Progenitor cell of endocrine pancreas (in vitro differentiated cells): ENCODE measurements around the gene KRTAP10-5. TPM values are rescaled to one million over a fixed set of nuclear protein-coding genes. Genes with fewer than 3 reads are reported as not detected.
"Not testable (repeated sequence)": the region's sequence is repeated elsewhere in the genome, so short reads cannot be mapped to it uniquely, and the experiment has no call there.

Experiments used
- DNase-seq: peaks from one replicate; pipeline ENCODE4 v3.0.0; 2021; ENCODE audit warnings: low spot score; ENCODE audit not compliant: unreplicated experiment
- H3K27ac Mint-ChIP-seq: 2 replicates; pipeline ENCODE4 v1.8.0; 2021; ENCODE audit warnings: mild to moderate bottlenecking, moderate library complexity, mixed read lengths
- H3K27me3 Mint-ChIP-seq: 2 replicates; pipeline ENCODE4 v1.8.0; 2021; ENCODE audit warnings: mixed read lengths
- H3K36me3 Mint-ChIP-seq: 2 replicates; pipeline ENCODE4 v1.8.0; 2022; ENCODE audit warnings: mixed read lengths; ENCODE audit not compliant: insufficient read depth
- H3K4me1 Mint-ChIP-seq: 2 replicates; pipeline ENCODE4 v1.8.0; 2021; ENCODE audit warnings: low read depth, mixed read lengths
- H3K4me3 Mint-ChIP-seq: 2 replicates; pipeline ENCODE4 v1.8.0; 2021; ENCODE audit warnings: low read depth, mild to moderate bottlenecking, moderate library complexity, mixed read lengths
- H3K9me3 Mint-ChIP-seq: 2 replicates; pipeline ENCODE4 v1.8.0; 2021; ENCODE audit warnings: low read depth, mixed read lengths
- CTCF ChIP-seq: fragments of 200-600 bp; sonication (generic); IDR thresholded peaks from one replicate; pipeline ENCODE4 v1.5.0; 2021; ENCODE audit warnings: antibody characterized with exemption, mild to moderate bottlenecking; ENCODE audit not compliant: unreplicated experiment
- total RNA-seq: library from RNA; stranded (reverse); gene quantifications from 2 replicates; pipeline ENCODE4 v1.2.1, GENCODE V29; 2021

Gene KRTAP10-5
- total RNA-seq, 1 donor from 2014 or later: not detected

- Mint-ChIP-seq H3K36me3 (no peaks in the 10 kb centered on the region), H3K9me3 (peaks cover 14% of the 10 kb centered on the region), H3K4me1 (no peaks in the 10 kb centered on the region), H3K27me3 (peaks cover 6% of the 10 kb centered on the region), H3K27ac (no peak overlapping the region), H3K4me3 (no peak overlapping the region)
- no peak for DNase-seq
- TF ChIP-seq CTCF: no peak
Measured at GRCh38 chr21:44601596-44602462, 21.4 kb upstream of the KRTAP10-5 start.

GRCh38 chr21:44601091-44601490 is 20.7 kb upstream of the KRTAP10-5 start:
- not testable (repeated sequence) for H3K36me3 Mint-ChIP-seq, H3K4me3 Mint-ChIP-seq, H3K27me3 Mint-ChIP-seq, H3K4me1 Mint-ChIP-seq, H3K27ac Mint-ChIP-seq, DNase-seq
- H3K9me3 Mint-ChIP-seq: peaks cover 14% of the 10 kb centered on the region

- not testable (repeated sequence) for H3K4me1 Mint-ChIP-seq, DNase-seq, H3K27ac Mint-ChIP-seq, H3K27me3 Mint-ChIP-seq, H3K36me3 Mint-ChIP-seq, H3K4me3 Mint-ChIP-seq
- H3K9me3 Mint-ChIP-seq: peaks cover 14% of the 10 kb centered on the region
Measured at GRCh38 chr21:44600118-44600978, 19.9 kb upstream of the KRTAP10-5 start, which contains the start of gene KRTAP10-7. KRTAP10-7 (plus strand) TSS chr21:44600597; CDS start chr21:44600622, 25 bp downstream.

- H3K9me3 Mint-ChIP-seq: peaks cover 10% of the 10 kb centered on the region
- no peak for DNase-seq
Measured at GRCh38 chr21:44599264-44600029, 19.0 kb upstream of the KRTAP10-5 start.

GRCh38 chr21:44598061-44598460 is 17.7 kb upstream of the KRTAP10-5 start:
- Mint-ChIP-seq H3K4me3 (no peak overlapping the region), H3K27ac (no peak overlapping the region), H3K4me1 (peaks cover 7% of the 10 kb centered on the region), H3K9me3 (peaks cover 5% of the 10 kb centered on the region), H3K36me3 (no peaks in the 10 kb centered on the region), H3K27me3 (peaks cover 2% of the 10 kb centered on the region)
- no peak for TF ChIP-seq CTCF
- DNase-seq: no peak

More at GRCh38 chr21:44599264-44600029, 19.0 kb upstream of the KRTAP10-5 start:
- H3K4me3 Mint-ChIP-seq: no peak overlapping the region
- H3K27me3 Mint-ChIP-seq: peaks cover 2% of the 10 kb centered on the region
- no peaks in the 10 kb centered on the region for H3K36me3 Mint-ChIP-seq
- H3K4me1 Mint-ChIP-seq: no peaks in the 10 kb centered on the region
- TF ChIP-seq CTCF: no peak
- no peak overlapping the region for H3K27ac Mint-ChIP-seq
